ENCODE data around the gene UVSSA.

DNA sequence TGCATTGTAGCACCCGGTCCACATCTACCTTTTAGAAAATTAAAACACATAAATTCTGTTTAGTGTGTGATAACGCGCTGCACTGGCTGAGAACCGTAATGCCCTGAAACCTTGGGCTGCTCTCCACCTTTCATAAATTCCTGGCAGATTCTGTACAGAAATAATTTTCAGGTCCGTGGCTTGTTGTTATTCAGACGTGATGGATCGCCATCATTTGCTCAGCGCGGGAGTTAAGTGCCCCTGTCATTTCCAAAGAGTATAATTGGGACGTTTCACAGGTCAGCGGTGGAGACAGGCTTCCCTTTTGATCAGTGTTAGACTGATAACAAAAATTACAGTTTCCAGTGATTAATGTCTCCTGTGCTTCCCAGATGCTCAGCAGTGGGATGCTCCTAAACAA lies 16.5 kb downstream of the UVSSA start:
- TF ChIP-seq EZH2 (IDR thresholded peaks at IDR 0.05) (no peak), POLR2AphosphoS5 (IDR thresholded peaks at IDR 0.05; ENCODE audit: borderline replicate concordance, low read depth, low read length) (no peak), FOXP2 (optimal IDR thresholded peaks at IDR 0.05; ENCODE audit: control extremely low read depth, extremely low read length, insufficient read depth) (no peak)
